HG03378 (cell line): ENCODE results near the gene CHMP6.

Experiments used
- ATAC-seq: cut with Tn5 transposase; IDR thresholded peaks from one replicate; pipeline ENCODE4 v1.9.1; 2021; ENCODE audit warnings: mild to moderate bottlenecking, moderate library complexity; ENCODE audit not compliant: unreplicated experiment

CHMP6 gene

GRCh38 chr17:80991645-80992076 lies at the start of gene CHMP6:
TSS of gene CHMP6 (plus strand) at chr17:80991841. CDS start at chr17:80991919, 78 bp downstream.
- ATAC-seq, result no peak

GRCh38 chr17:80942423-80943345 lies 49.0 kb upstream of the CHMP6 start:
- ATAC-seq, result no peak

- no peak for ATAC-seq
Observed at GRCh38 chr17:80943346-80944145, 48.1 kb upstream of the CHMP6 start.

GRCh38 chr17:80944326-80944725 lies 47.3 kb upstream of the CHMP6 start:
- ATAC-seq, result no peak

GRCh38 chr17:80945736-80946135 lies 45.9 kb upstream of the CHMP6 start:
- no peak for ATAC-seq

GRCh38 chr17:80946449-80946848 lies 45.2 kb upstream of the CHMP6 start:
- no peak for ATAC-seq

GRCh38 chr17:80947200-80947940 lies 44.3 kb upstream of the CHMP6 start:
- ATAC-seq, result no peak

GRCh38 chr17:80948019-80948975 lies 43.3 kb upstream of the CHMP6 start:
- ATAC-seq, result no peak

- no peak for ATAC-seq
Observed at GRCh38 chr17:80948976-80949450, 42.6 kb upstream of the CHMP6 start.

- ATAC-seq, result no peak
Observed at GRCh38 chr17:80949451-80950421, 41.9 kb upstream of the CHMP6 start.

- no peak for ATAC-seq
Observed at GRCh38 chr17:80950466-80951120, 41.0 kb upstream of the CHMP6 start.

- no peak for ATAC-seq
Observed at GRCh38 chr17:80951121-80952090, 40.2 kb upstream of the CHMP6 start.

- ATAC-seq, result no peak
Observed at GRCh38 chr17:80952291-80952690, 39.4 kb upstream of the CHMP6 start.

GRCh38 chr17:80953471-80954315 lies 37.9 kb upstream of the CHMP6 start:
- ATAC-seq, result no peak

- ATAC-seq, result no peak
Observed at GRCh38 chr17:80955078-80955477, 36.6 kb upstream of the CHMP6 start.

- no peak for ATAC-seq
Observed at GRCh38 chr17:80955671-80956280, 35.9 kb upstream of the CHMP6 start.
